Measurements from ENCODE around the gene SLA2. TPM values are rescaled to one million over a fixed set of nuclear protein-coding genes. Genes with fewer than 3 reads are reported as not detected.

The SLA2 gene
- total RNA-seq, 1 donor from 2014 or later, result not detected

DNA sequence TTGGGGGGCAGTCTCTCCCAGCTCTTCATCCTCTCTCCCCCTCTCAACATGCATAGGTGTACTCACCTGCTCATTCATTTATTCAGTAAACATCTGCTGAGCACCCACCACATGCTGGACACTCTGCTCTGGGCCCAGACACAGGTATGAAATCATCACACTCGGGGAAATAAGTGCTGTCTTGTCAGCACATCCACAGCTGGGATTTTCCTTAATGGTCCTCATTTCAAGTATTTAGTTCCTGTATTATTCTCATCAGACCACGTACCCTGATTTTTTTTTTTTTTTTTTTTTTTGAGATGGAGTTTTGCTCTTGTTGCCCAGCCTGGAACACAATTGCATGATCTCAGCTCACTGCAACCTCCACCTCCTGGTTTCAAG lies 21.1 kb downstream of the SLA2 start:
- TF ChIP-seq, protein P1, sequence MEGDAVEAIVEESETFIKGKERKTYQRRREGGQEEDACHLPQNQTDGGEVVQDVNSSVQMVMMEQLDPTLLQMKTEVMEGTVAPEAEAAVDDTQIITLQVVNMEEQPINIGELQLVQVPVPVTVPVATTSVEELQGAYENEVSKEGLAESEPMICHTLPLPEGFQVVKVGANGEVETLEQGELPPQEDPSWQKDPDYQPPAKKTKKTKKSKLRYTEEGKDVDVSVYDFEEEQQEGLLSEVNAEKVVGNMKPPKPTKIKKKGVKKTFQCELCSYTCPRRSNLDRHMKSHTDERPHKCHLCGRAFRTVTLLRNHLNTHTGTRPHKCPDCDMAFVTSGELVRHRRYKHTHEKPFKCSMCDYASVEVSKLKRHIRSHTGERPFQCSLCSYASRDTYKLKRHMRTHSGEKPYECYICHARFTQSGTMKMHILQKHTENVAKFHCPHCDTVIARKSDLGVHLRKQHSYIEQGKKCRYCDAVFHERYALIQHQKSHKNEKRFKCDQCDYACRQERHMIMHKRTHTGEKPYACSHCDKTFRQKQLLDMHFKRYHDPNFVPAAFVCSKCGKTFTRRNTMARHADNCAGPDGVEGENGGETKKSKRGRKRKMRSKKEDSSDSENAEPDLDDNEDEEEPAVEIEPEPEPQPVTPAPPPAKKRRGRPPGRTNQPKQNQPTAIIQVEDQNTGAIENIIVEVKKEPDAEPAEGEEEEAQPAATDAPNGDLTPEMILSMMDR (conservative IDR thresholded peaks at IDR 0.05; ENCODE audit: low read depth, low read length), result no peak
- DNase-seq (ENCODE audit: low read depth), result no peak
- H3K4me3 ChIP-seq (ENCODE audit: low read depth, low read length), result no peak overlapping the region

DNA sequence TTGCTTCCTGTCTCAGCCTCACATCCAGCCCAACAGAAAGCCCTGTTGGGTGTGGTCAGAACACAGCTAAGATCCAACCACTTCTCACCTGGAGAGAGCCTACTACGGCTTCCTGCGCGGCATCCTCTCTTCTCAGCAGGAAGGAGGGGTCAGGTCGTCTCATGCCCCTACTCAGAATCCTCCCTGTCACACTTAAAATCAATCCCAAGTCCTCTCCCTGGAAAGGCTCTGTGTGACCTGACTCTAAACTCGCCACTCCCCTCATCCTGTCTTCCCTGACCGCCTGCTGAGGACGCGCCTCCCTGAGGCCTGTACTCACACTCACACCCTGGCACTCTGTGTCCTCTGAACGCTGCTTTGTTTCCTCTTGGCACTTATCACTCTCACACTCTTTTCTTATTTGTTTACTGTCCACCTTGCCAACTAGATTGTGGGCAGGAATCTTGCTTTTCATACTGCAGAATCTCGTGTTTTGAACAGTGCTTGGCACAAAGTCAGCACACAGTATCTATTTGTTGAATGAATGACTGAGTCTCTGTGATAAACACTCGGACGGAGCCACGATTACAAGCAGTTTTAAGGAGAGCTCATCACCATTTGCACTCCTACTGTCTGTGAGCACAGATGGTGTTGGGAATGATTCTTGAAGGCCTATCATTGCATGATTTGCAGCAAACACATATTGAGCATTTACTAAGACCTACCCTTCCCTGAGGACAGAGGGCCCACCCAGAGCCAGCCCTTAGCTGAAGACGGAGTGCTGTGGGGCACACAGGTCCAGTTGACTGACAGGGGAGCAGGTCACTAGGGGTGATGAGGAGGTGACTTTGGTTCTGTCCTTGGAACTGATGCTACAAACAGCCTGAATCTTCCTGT lies 21.7 kb downstream of the SLA2 start:
- TF ChIP-seq, protein P1 (conservative IDR thresholded peaks at IDR 0.05; ENCODE audit: low read depth, low read length), result no peak
- no peak overlapping the region for H3K4me3 ChIP-seq (ENCODE audit: low read depth, low read length)
- no peak for DNase-seq (ENCODE audit: low read depth)

DNA sequence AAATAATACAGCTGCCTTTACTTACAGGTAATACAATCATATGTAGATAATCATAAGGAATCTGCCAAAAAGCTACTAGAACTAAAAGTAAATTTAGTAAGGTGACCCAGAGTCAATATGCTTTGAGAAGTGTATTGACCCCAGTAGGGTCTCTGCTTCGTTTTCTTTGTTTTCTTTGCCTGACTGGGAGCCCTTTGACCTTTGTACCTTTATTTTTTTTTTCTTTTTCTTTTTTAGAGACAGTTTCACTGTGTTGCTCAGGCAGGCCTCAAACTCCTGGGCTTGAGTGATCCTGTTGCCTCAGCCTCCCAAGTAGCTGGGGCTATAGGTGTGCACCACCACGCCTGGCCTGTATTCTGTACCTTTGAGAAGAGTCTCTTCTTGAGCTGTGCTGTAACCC lies 22.6 kb downstream of the SLA2 start:
- no peak overlapping the region for H3K4me3 ChIP-seq (ENCODE audit: low read depth, low read length)
- TF ChIP-seq, protein P1 (conservative IDR thresholded peaks at IDR 0.05; ENCODE audit: low read depth, low read length), result no peak

DNA sequence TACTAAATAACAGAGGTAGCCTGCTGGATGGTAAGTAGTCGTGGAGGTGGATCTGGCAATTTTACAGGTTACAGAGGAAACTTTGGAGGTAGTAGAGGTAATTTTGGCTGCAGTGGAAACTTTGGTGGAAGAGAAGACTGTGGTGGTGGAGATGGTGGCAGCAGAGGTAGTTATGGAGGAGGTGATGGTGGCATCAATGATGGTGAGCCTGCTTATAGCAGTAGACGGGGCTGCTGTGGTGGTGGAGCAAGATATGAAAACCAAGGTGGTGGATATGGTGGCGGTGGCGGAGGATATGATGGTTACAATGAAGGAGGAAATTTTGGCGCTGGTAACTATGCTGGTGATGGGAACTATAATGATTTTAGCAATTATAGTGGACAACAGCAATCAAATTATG lies 25.1 kb downstream of the SLA2 start:
- DNase-seq (ENCODE audit: low read depth), result no peak
- TF ChIP-seq, protein P1 (conservative IDR thresholded peaks at IDR 0.05; ENCODE audit: low read depth, low read length), result no peak
- no peak overlapping the region for H3K4me3 ChIP-seq (ENCODE audit: low read depth, low read length)

More for the DNA sequence above, 22.6 kb downstream of the SLA2 start:
- no peak for DNase-seq (ENCODE audit: low read depth)

DNA sequence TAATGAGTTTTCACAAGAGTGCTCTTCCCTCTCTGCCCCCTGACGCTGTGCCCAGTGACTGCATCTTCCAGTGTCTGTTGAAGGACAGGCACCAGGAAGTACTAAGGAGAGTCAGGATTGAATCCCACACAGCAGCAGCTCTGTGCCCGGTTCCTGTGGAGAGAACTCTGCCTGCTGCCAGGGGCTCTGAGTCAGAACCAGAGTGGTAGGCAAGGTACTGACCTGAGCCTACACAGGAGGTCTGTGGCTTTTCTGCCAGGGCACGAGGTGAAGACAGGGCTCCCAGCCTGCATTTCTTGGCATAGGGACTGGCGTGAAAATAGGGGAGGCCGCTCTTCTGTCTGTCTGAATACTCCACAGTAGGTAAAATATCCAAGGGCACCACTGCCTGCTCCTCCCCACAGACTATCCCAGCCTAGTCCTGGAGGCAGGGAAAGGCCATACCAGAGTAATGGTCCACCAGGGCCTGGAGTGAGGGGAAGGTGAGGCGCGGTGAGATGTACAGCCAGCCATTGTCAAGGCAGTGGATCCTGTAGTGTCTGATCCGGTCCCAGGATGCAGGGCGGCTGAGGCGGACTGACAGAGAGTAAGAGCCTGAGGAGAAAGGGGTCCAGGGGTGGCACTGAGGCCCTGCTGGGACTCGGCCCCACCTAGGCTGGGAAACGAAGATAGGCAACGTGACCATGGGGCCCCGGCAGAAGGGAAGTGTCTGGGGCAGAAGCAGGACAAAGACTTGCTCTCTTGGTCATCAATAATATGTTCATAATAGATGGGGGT lies 31.0 kb downstream of the SLA2 start:
- TF ChIP-seq, protein P1 (conservative IDR thresholded peaks at IDR 0.05; ENCODE audit: low read depth, low read length), result no peak
- no peak overlapping the region for H3K4me3 ChIP-seq (ENCODE audit: low read depth, low read length)
- DNase-seq (ENCODE audit: low read depth), result peak; percentile 39

DNA sequence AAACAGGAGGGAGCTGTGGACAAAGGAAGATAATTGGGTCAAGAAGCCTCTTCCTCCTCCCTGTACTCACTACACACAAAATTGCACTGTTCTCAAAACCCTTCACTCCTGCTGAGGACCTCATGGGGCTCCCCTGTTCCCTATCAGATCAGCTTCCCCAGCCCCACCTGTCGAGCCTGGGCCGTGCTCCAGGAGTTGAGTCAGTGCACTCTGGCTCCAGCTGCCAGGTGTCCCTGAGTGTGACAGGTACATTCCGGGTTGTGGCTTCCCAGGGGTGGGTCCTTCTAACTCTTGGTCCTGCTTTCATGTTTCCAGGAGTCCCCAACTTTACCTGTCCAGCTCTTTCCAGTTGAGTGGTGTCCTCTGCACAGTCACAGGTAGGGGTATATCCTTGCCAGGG lies 32.0 kb downstream of the SLA2 start:
- no peak for DNase-seq (ENCODE audit: low read depth)
- no peak overlapping the region for H3K4me3 ChIP-seq (ENCODE audit: low read depth, low read length)
- TF ChIP-seq, protein P1 (conservative IDR thresholded peaks at IDR 0.05; ENCODE audit: low read depth, low read length), result no peak
